KOPT-K1 (cell line): ENCODE measurements around the gene CDC42BPA.

Experiments
- H3K27ac ChIP-seq: fragments of 200-600 bp; sonication (generic); 2 replicates; pipeline ENCODE4 v1.5.1; 2016; ENCODE audit warnings: antibody characterized with exemption, mild to moderate bottlenecking, low read depth, low read length; ENCODE audit not compliant: poor library complexity, severe bottlenecking
- H3K36me3 ChIP-seq: fragments of 200-600 bp; sonication (generic); 2 replicates; pipeline ENCODE4 v1.5.1; 2017; ENCODE audit warnings: antibody characterized with exemption, mild to moderate bottlenecking, low read length, moderate library complexity; ENCODE audit not compliant: insufficient read depth
- H3K9me3 ChIP-seq: fragments of 200-600 bp; sonication (generic); 2 replicates; pipeline ENCODE4 v1.5.1; 2017; ENCODE audit warnings: antibody characterized with exemption, low read length, mild to moderate bottlenecking; ENCODE audit not compliant: insufficient read depth, poor library complexity, severe bottlenecking

CDC42BPA gene

DNA sequence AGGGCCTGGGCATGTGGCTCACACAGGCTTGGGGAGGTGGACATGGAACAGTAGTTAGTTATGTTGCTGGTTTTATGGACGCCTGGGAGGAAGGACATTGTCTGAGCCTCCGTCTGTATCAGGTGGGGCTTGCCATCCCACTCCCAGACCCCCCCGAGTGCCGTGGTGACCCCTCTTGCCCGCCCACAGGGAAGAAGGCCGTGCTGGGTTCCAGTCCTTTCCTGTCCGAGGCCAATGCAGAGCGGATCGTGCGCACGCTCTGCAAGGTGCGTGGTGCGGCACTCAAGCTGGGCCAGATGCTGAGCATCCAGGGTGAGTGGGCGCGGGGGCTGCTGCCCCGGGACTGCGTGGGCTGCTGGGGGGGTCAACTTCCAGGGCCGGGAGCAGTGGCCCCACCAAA, 336.5 kb downstream of the CDC42BPA start:
- no peaks in the 10 kb centered on the region for H3K36me3 ChIP-seq
- H3K27ac ChIP-seq, result no peak overlapping the region
- H3K9me3 ChIP-seq, result no peaks in the 10 kb centered on the region

- no peaks in the 10 kb centered on the region for H3K9me3 ChIP-seq
- H3K36me3 ChIP-seq, result no peaks in the 10 kb centered on the region
- H3K27ac ChIP-seq, result no peak overlapping the region
Observed at GRCh38 chr1:226981386-226981817, 336.9 kb downstream of the CDC42BPA start.

- H3K9me3 ChIP-seq, result no peaks in the 10 kb centered on the region
- H3K36me3 ChIP-seq, result no peaks in the 10 kb centered on the region
- no peak overlapping the region for H3K27ac ChIP-seq
Observed at GRCh38 chr1:226980565-226981385, 337.5 kb downstream of the CDC42BPA start.

GRCh38 chr1:226980122-226980560, 338.2 kb downstream of the CDC42BPA start:
- Histone ChIP-seq H3K9me3 (no peaks in the 10 kb centered on the region), H3K36me3 (no peaks in the 10 kb centered on the region), H3K27ac (no peak overlapping the region)

- Histone ChIP-seq H3K9me3 (no peaks in the 10 kb centered on the region), H3K36me3 (no peaks in the 10 kb centered on the region), H3K27ac (no peak overlapping the region)
Observed at GRCh38 chr1:226979517-226980121, 338.7 kb downstream of the CDC42BPA start.

GRCh38 chr1:226979115-226979516, 339.2 kb downstream of the CDC42BPA start:
- H3K27ac ChIP-seq, result no peak overlapping the region
- no peaks in the 10 kb centered on the region for H3K36me3 ChIP-seq
- H3K9me3 ChIP-seq, result no peaks in the 10 kb centered on the region

DNA sequence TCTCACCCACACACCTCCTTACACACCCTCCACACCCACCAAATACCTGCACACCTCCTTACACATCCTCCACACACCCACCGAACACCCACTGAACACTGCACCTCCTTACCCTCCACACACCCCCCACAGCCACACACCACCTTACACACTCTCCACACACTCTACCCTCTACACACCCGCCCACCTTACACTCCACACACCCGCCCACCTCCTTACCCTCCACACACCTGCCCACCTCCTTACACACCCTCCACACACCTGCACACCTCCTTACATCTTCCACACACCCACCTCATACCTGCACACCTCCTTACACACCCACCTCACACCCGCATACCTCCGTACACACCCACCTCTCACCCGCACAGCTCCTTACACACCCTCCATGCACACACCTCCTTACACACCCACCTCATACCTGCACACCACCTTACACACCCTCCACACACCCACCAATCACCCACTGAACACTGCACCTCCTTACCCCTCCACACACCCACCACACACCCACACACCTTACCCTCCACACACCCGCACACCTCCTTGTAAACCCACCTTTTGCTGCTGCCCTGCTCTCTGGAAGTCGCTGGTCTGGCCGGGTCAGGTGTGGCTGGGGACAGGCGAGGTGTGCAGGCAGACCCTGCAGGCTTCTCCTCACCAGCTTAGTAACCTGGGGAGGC, 339.7 kb downstream of the CDC42BPA start:
- Histone ChIP-seq H3K9me3 (no peaks in the 10 kb centered on the region), H3K36me3 (no peaks in the 10 kb centered on the region), H3K27ac (no peak overlapping the region)

DNA sequence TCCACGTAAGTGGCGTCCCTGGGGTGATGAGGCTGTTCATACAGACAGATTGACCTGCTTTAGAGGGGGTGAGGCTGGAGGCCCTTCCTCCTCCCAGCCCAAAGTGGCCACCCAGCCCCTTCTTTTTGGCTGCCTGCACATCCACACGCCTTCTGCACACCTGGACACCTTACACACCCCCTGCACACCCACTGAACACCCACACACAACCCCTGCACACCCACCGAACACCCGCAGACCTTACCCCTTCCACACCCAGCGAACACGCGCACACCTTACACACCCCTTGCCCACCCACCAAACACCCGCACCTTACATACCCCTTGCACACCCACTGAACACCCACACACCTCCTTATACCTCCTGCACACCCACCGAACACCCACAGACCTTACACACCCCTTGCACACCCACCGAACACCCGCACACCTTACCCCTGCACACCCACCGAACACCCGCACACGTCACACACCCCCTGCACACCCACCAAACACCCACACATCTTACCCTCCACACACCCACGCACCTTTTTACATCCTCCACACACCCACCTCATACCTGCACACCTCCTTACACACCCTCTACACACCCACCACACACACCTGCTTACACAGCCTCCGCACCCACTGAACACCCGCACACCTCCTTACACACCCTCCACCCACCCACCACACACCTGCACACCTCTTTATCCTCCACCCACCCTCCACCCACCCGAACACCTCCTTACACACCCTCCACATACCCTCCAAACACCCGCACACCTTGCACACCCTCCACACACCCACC, 340.5 kb downstream of the CDC42BPA start:
- no peaks in the 10 kb centered on the region for H3K36me3 ChIP-seq
- no peaks in the 10 kb centered on the region for H3K9me3 ChIP-seq
- no peak overlapping the region for H3K27ac ChIP-seq

DNA sequence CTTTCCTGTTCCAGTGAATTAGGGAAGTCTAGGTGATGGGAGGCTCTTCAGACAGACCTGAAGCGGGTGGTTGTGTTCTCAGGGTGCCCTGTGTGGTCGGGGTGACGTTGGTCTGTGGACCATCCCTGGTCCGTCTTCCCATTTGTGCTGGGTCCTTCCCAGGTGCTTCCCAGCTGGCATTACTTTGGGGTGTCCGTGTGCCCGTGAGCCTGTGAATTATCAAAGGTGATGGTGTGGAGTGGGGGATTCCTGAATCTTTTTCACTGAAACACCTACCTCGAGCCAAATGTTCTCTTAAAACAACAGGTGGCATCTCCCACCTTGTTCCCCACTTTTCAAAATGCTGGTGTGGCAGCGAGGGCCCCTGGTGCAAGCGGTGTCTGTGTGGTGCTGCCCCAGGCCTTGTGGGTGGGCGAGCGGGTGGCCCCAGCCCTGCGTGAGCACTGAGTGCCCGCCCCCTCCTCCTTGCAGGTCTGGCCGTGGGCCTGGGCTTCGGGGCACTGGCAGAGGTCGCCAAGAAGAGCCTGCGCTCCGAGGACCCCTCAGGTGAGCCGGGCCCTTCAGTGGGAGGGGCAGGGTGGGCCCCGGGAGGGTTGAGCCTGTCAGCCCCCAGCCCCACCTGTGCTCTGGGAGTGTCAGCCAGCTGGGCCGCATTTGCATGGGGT, 341.2 kb downstream of the CDC42BPA start:
- H3K27ac ChIP-seq, result no peak overlapping the region
- H3K36me3 ChIP-seq, result no peaks in the 10 kb centered on the region
- peaks cover under 1% of the 10 kb centered on the region for H3K9me3 ChIP-seq

DNA sequence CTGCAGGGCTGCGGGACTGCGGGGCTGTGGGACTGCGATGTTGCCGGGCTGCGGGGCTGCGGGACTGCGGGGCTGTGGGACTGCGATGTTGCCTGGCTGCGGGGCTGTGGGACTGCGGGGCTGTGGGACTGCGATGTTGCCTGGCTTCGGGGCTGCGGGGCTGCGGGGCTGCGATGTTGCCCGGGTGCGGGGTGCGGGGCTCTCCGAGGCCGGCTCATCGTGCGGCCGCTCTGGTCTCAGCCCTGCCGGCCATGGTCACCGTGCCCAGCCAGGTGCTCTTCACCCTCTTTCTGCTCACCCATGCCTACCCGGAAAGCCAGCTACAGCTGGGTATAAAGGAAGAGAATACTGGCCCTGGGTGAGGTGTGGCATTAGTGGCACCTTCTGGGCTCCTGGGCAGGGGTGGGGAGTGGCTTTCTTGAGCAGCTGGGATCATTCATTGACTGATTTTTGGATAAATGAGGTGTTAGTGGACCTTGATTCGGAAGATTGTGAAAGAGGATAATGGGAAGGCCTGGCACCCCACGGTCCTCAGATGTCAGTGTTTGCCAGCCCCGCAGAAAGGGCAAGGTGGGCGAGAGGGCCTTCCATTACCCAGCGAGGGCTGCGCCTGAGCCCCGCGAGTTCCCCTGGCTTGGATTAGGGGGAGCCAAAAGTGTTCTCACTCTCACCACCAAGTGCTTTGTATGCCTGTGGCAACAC, 341.9 kb downstream of the CDC42BPA start:
- Histone ChIP-seq H3K36me3 (no peaks in the 10 kb centered on the region), H3K27ac (no peak overlapping the region), H3K9me3 (peaks cover 6% of the 10 kb centered on the region)

DNA sequence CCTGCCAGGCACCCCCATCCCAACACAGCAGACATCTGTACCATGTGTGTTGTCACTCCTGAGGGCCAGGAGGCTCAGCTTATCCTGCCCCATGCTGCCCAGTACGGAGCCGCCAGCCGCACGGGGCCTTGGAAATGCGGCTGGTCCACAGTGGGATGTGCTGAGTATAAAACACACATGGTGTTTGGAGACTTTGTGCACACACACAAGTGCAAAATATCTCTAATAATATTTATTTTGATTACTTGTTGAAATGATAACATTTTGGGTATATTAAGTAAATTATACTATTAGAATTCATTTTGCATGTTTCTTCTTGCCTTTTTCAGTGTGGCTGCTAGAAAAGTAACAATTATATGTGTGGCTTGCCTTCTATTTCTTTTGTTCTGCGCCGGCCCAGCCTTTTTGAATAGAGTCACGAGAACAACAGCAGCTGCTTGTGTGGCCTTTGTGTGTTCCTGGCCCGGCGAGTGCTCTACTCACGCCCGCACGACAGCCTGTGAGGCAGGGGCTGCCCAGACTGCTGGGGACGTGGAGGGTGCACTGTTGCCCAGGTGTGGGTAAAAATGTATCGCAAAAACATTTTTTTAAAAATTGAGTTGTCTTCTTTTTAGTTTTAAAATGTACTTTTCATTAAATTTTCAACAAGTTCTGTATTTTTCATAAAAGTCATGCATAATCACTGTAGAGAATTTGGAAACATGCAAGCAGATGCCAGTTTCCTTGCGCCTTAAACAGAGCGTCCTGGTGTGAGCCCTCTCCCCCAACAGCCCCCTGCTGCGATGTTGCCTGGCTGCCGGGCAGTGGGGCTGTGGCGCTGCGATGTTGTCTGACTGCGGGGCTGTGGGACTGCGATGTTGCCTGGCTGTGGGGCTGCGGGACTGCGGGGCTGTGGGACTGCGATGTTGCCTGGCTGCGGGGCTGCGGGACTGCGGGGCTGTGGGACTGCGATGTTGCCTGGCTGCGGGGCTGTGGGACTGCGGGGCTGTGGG, 342.7 kb downstream of the CDC42BPA start:
- H3K9me3 ChIP-seq, result peaks cover 6% of the 10 kb centered on the region
- H3K36me3 ChIP-seq, result no peaks in the 10 kb centered on the region
- no peak overlapping the region for H3K27ac ChIP-seq

DNA sequence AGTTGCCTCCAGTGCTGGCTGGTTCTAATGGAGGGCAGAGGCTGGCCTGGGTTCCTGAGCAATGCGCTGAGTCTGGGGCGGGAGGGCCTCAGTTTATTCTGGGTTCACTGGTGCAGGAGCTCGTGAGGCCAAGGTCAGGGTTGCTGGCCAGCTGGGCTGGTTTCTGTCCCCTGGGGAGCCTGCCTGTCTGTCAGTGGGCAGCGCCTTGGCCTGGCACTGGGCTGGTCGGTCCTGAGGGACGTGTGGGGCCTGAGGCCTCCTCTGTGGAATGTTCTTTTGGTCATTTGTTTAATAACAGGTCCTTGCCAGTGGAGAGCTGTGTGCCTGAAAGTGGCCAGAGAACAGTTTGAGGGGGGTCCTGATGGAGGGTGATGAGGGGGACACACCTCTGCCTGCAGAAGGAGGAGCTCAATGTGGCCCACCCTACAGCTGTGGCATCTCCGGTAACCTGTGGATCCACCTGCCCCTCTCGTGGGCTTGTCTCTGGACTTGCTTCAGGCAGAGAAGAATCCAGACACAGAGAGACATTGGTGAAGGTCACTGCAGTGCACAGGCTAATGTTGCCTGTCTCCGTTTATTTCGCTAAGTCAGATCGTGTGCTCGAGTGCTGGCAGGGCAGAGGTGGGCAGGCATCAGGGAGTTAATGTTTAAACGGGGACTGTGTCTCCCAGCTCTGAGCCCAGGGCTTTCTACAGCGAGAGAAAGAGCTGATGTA, 343.6 kb downstream of the CDC42BPA start:
- Histone ChIP-seq H3K27ac (no peak overlapping the region), H3K9me3 (peaks cover 6% of the 10 kb centered on the region), H3K36me3 (no peaks in the 10 kb centered on the region)
